GM19099 (cell line): Measurements from ENCODE around the gene PTPRCAP.

Experiments
- POLR2A ChIP-seq: IDR thresholded peaks from 3 replicates; pipeline ENCODE4 v1.6.1; 2011; ENCODE audit warnings: low read depth; ENCODE audit not compliant: insufficient read length; ENCODE audit errors: extremely low read depth

Gene PTPRCAP

GRCh38 chr11:67389477-67389876, 48.0 kb downstream of the PTPRCAP start:
- TF ChIP-seq POLR2A: no peak

- TF ChIP-seq POLR2A: no peak
Observed at GRCh38 chr11:67387518-67387917, 50.0 kb downstream of the PTPRCAP start.

GRCh38 chr11:67387069-67387468, 50.4 kb downstream of the PTPRCAP start:
- TF ChIP-seq POLR2A: no peak
